IMR-90 (cell line): ENCODE data around the gene NEAT1. TPM values are rescaled to one million over a fixed set of nuclear protein-coding genes. Genes with fewer than 3 reads are reported as not detected.

ENCODE experiments used
- ATAC-seq: fragments of 200-7000 bp; cut with Tn5 transposase; 2 replicates; pipeline ENCODE4 v1.9.1; 2020; ENCODE audit warnings: low read depth, mild to moderate bottlenecking, moderate library complexity
- BruUV-seq: library from RNA; stranded (reverse); fragments of 400-500 nt; replicated peaks from 2 replicates; lab custom pipeline; 2021; lab: Mats Ljungman, UMichigan
- CTCF ChIA-PET: fragments of 300-600 bp; formaldehyde crosslinking; extraction: SDS; loops from one replicate; lab custom pipeline; 2021; ENCODE audit warnings: antibody characterized with exemption; lab: Yijun Ruan, JAX
- POLR2A ChIA-PET: fragments of 300-600 bp; sonication (Branson Sonifier 250); formaldehyde crosslinking; loops from one replicate; lab custom pipeline; 2022; ENCODE audit warnings: antibody characterized with exemption; ENCODE audit not compliant: unreplicated experiment; lab: Charles Lee
- DNase-seq: peaks from one replicate; pipeline ENCODE4 v3.0.0; 2013
- H2AFZ ChIP-seq: replicated peaks from 2 replicates; pipeline ENCODE3; 2013; ENCODE audit warnings: low read length, mild to moderate bottlenecking; ENCODE audit not compliant: poor library complexity
- H2AK5ac ChIP-seq: 2 replicates; pipeline ENCODE4 v1.6.1; 2013; ENCODE audit warnings: low read depth, low read length, inconsistent platforms
- H2AK9ac ChIP-seq: replicated peaks from 2 replicates; pipeline ENCODE3; 2013; ENCODE audit warnings: mild to moderate bottlenecking, low read depth, low read length, moderate library complexity; ENCODE audit not compliant: poor library complexity
- H2BK120ac ChIP-seq: 2 replicates; pipeline ENCODE4 v1.6.1; 2013; ENCODE audit warnings: low read depth, low read length, inconsistent platforms
- H2BK15ac ChIP-seq: 3 replicates; pipeline ENCODE4 v1.6.1; 2013; ENCODE audit warnings: low read depth, low read length, inconsistent platforms
- H2BK20ac ChIP-seq: 2 replicates; pipeline ENCODE4 v1.6.1; 2013; ENCODE audit warnings: low read depth, mild to moderate bottlenecking, inconsistent platforms, low read length, moderate library complexity
- H2BK5ac ChIP-seq: 2 replicates; pipeline ENCODE4 v1.6.1; 2013; ENCODE audit warnings: mild to moderate bottlenecking, low read depth, low read length, inconsistent platforms; ENCODE audit not compliant: poor library complexity, severe bottlenecking
- H3K14ac ChIP-seq: replicated peaks from 2 replicates; pipeline ENCODE4 v1.6.1; 2013; ENCODE audit warnings: low read depth, low read length, inconsistent platforms
- H3K18ac ChIP-seq: 2 replicates; pipeline ENCODE4 v1.6.1; 2013; ENCODE audit warnings: low read depth, low read length, control low read depth
- H3K23ac ChIP-seq: 2 replicates; pipeline ENCODE4 v1.6.1; 2013; ENCODE audit warnings: low read depth, low read length, inconsistent platforms
- H3K27ac ChIP-seq: 2 replicates; pipeline ENCODE4 v1.5.1; 2013; ENCODE audit warnings: mild to moderate bottlenecking, control low read depth, low read length; ENCODE audit not compliant: insufficient read depth
- H3K27me3 ChIP-seq: 2 replicates; pipeline ENCODE4 v1.6.1; 2013; ENCODE audit warnings: low read length; ENCODE audit not compliant: control insufficient read depth, insufficient read depth
- H3K36me3 ChIP-seq: 2 replicates; pipeline ENCODE4 v1.6.1; 2013; ENCODE audit warnings: low read length, mixed read lengths; ENCODE audit not compliant: control insufficient read depth, insufficient read depth
- H3K4ac ChIP-seq: 2 replicates; pipeline ENCODE4 v1.6.1; 2013; ENCODE audit warnings: low read depth, low read length, inconsistent platforms
- H3K4me1 ChIP-seq: 2 replicates; pipeline ENCODE4 v1.6.1; 2013; ENCODE audit warnings: low read length, mixed read lengths; ENCODE audit not compliant: control insufficient read depth, insufficient read depth
- H3K4me2 ChIP-seq: 2 replicates; pipeline ENCODE4 v1.6.1; 2013; ENCODE audit warnings: low read depth, mild to moderate bottlenecking, control low read depth, low read length, moderate library complexity
- H3K4me3 ChIP-seq: 2 replicates; pipeline ENCODE4 v1.5.1; 2013; ENCODE audit warnings: low read depth, mild to moderate bottlenecking, control low read depth, low read length, moderate library complexity; ENCODE audit not compliant: insufficient read depth
- H3K56ac ChIP-seq: 2 replicates; pipeline ENCODE4 v1.6.1; 2013; ENCODE audit warnings: low read length, inconsistent platforms; ENCODE audit not compliant: insufficient read depth; ENCODE audit errors: extremely low read depth
- H3K79me1 ChIP-seq, 2 experiments: 2 replicates each; pipeline ENCODE4 v1.6.1; 2013; ENCODE audit warnings: low read length in 2 of 2, inconsistent platforms in 1 of 2, low read depth in 1 of 2
- H3K9ac ChIP-seq: 2 replicates; pipeline ENCODE4 v1.6.1; 2013; ENCODE audit warnings: low read depth, low read length, control low read depth
- H3K9me1 ChIP-seq: 2 replicates; pipeline ENCODE4 v1.6.1; 2013; ENCODE audit warnings: low read length, inconsistent platforms; ENCODE audit not compliant: insufficient read depth
- H3K9me3 ChIP-seq: 2 replicates; pipeline ENCODE4 v1.6.1; 2013; ENCODE audit warnings: low read length; ENCODE audit not compliant: control insufficient read depth, insufficient read depth
- H4K20me1 ChIP-seq: 2 replicates; pipeline ENCODE4 v1.6.1; 2013; ENCODE audit warnings: low read length, inconsistent platforms; ENCODE audit not compliant: insufficient read depth
- H4K5ac ChIP-seq: 2 replicates; pipeline ENCODE4 v1.6.1; 2013; ENCODE audit warnings: mild to moderate bottlenecking, low read depth, low read length, control low read depth
- H4K8ac ChIP-seq, 2 experiments: 2 replicates each; pipeline ENCODE4 v1.6.1; 2013; ENCODE audit warnings: low read depth in 2 of 2, low read length in 2 of 2, control low read depth in 1 of 2, inconsistent platforms in 1 of 2
- H4K91ac ChIP-seq: 2 replicates; pipeline ENCODE4 v1.6.1; 2013; ENCODE audit warnings: low read depth, low read length, inconsistent platforms; ENCODE audit not compliant: insufficient read depth
- CEBPB ChIP-seq: IDR thresholded peaks from 2 replicates; pipeline ENCODE4 v1.6.1; 2012; ENCODE audit warnings: low read depth, low read length, improper control_type of control experiment
- CHD1 ChIP-seq: IDR thresholded peaks from 2 replicates; pipeline ENCODE4 v1.6.1; 2012; ENCODE audit warnings: low read depth, low read length, improper control_type of control experiment
- FOS ChIP-seq: fragments of 150-350 bp; IDR thresholded peaks from 2 replicates; pipeline ENCODE4 v1.6.1; 2016; ENCODE audit warnings: low read depth, low read length
- MAFK ChIP-seq: IDR thresholded peaks from 2 replicates; pipeline ENCODE4 v1.6.1; 2012; ENCODE audit warnings: low read depth, low read length, improper control_type of control experiment
- MXI1 ChIP-seq: IDR thresholded peaks from 2 replicates; pipeline ENCODE4 v1.6.1; 2012; ENCODE audit warnings: low read depth, mild to moderate bottlenecking, low read length, moderate library complexity, borderline replicate concordance
- NFE2L2 ChIP-seq: fragments of 150-350 bp; IDR thresholded peaks from 2 replicates; pipeline ENCODE4 v1.6.1; 2016; ENCODE audit warnings: low read depth, mild to moderate bottlenecking, low read length
- RAD21 ChIP-seq: IDR thresholded peaks from 2 replicates; pipeline ENCODE4 v1.6.1; 2012; ENCODE audit warnings: low read length, improper control_type of control experiment
- RCOR1 ChIP-seq: IDR thresholded peaks from 2 replicates; pipeline ENCODE4 v1.6.1; 2012; ENCODE audit warnings: mild to moderate bottlenecking, low read length, improper control_type of control experiment; ENCODE audit not compliant: insufficient replicate concordance
- SMC3 ChIP-seq: fragments of 150-350 bp; IDR thresholded peaks from 2 replicates; pipeline ENCODE4 v1.6.1; 2016; ENCODE audit warnings: low read depth, mild to moderate bottlenecking, antibody characterized with exemption, low read length, moderate library complexity
- WGBS, 2 experiments: methylation state at CpG; one replicate each; pipeline versions ENCODE4 v1.1.5 to v1.1.7; 2013; ENCODE audit warnings: missing lambda C conversion rate in 2 of 2; ENCODE audit not compliant: insufficient read length in 1 of 2; ENCODE audit errors: extremely low coverage in 2 of 2; 5-methylcytosine and 5-hydroxymethylcytosine counted together
- dilution Hi-C: fragments of 300-500 bp; cut with HindIII; formaldehyde crosslinking; loops from one replicate; pipeline ENCODE4 v1.14.3; 2018; ENCODE audit warnings: low sequenced_read_pairs; ENCODE audit not compliant: unreplicated experiment
- in situ Hi-C: fragments of 300-500 bp; cut with MboI; formaldehyde crosslinking; loops from 3 replicates; pipeline ENCODE4 v1.14.3; 2019; ENCODE audit warnings: low sequenced_read_pairs, inconsistent platforms, mixed read lengths
- intact Hi-C: fragments of 100-400 bp; cut with micrococcal nuclease; formaldehyde crosslinking; loops from 2 replicates; pipeline ENCODE4 v1.10.0; 2022
- polyA plus RNA-seq, 3 experiments: library from polyadenylated mRNA; depleted of rRNA; stranded (reverse); fragments of >200 nt; gene quantifications; 2 replicates each; pipeline ENCODE4 v1.2.3, GENCODE V29; 2012; ENCODE audit warnings: low replicate concordance in 1 of 3
- total RNA-seq: library from RNA; depleted of rRNA; stranded (reverse); fragments of >200 nt; gene quantifications from 2 replicates; pipeline ENCODE4 v1.2.3, GENCODE V29; 2012
- TF ChIP-seq, protein P1 (sequence below): fragments of 150-350 bp; IDR thresholded peaks from 2 replicates; pipeline ENCODE4 v1.6.1; 2016; ENCODE audit warnings: low read depth, mild to moderate bottlenecking, low read length, moderate library complexity, borderline replicate concordance
- TF ChIP-seq, protein P2 (sequence below): conservative IDR thresholded peaks from 2 replicates; pipeline ENCODE4 v1.5.1; 2012; ENCODE audit warnings: mild to moderate bottlenecking, low read depth, low read length, improper control_type of control experiment

The NEAT1 gene
- total and polyA plus RNA-seq, 2 of the 4 experiments (the other 2 are of a cell fraction), result 30.1 to 114 TPM

DNA sequence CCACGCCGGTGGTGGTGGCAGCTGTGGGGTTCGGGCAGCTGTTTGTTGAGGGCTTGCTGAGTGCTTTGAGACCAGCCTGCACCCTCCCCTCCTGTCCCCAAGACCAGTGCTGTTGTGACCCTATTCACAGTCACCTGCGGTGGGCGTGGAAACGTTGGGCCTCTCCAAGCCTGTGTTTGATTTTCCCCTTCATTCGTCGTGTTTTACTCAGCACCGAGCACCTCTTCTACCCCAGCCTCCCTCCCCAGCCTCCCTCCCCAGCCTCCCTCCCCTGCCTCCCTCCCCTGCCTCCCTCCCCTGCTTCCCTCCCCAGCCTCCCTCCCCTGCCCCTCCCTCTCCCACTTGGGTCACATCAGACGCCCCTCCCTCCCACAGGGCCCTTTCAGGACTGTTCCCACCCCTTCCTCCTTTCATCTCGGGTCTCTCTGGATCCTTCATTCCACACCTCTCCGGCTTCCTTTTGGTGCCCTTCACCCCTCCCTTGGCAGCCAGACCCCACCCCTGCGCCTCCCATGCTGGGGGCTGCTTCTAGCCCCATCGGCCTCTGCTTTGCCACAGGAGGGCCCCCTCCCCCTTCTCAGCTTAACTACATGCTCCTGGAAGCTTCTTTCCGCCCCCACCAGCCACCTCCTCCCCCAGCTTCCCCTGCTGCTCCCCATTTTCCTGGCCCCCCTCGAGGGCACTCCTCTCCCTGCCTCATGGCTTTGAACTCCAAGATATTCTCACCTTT is 21.4 kb upstream of the NEAT1 start:
- intact Hi-C loops, result no loop called here
- Histone ChIP-seq H3K14ac (no peak overlapping the region), H2BK20ac (no peak overlapping the region), H4K5ac (no peak overlapping the region), H3K9ac (no peak overlapping the region), H3K23ac (no peak overlapping the region), H3K36me3 (peaks cover 62% of the 10 kb centered on the region), H3K9me3 (no peaks in the 10 kb centered on the region), H4K8ac (no peak overlapping the region), H4K91ac (no peak overlapping the region), H2BK15ac (no peak overlapping the region), H4K20me1 (peaks cover 7% of the 10 kb centered on the region), H3K27me3 (no peaks in the 10 kb centered on the region), H3K56ac (no peak overlapping the region), H3K4me1 (0 out of 2 replicates have a peak, but pooled peaks cover 1% of the 10 kb centered on the region), H3K18ac (no peak overlapping the region), H2BK120ac (no peak overlapping the region), H3K4ac (no peak overlapping the region), H3K4me3 (no peak overlapping the region), H3K27ac (no peak overlapping the region), H3K79me1 (peaks cover 9 to 35% of the 10 kb centered on the region in 2 experiments), H2AFZ (no peak overlapping the region), H3K4me2 (no peak overlapping the region), H2AK9ac (no peak overlapping the region), H2BK5ac (no peak overlapping the region), H3K9me1 (peaks cover 4% of the 10 kb centered on the region), H2AK5ac (no peak overlapping the region)
- no TSS peak for BruUV-seq
- TF ChIP-seq, protein P1, sequence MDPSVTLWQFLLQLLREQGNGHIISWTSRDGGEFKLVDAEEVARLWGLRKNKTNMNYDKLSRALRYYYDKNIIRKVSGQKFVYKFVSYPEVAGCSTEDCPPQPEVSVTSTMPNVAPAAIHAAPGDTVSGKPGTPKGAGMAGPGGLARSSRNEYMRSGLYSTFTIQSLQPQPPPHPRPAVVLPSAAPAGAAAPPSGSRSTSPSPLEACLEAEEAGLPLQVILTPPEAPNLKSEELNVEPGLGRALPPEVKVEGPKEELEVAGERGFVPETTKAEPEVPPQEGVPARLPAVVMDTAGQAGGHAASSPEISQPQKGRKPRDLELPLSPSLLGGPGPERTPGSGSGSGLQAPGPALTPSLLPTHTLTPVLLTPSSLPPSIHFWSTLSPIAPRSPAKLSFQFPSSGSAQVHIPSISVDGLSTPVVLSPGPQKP, result no peak
- TF ChIP-seq NFE2L2 (no peak), RCOR1 (no peak), MXI1 (no peak), RAD21 (no peak), FOS (no peak), MAFK (no peak), CEBPB (no peak), SMC3 (no peak), CHD1 (no peak)
- TF ChIP-seq, protein P2, sequence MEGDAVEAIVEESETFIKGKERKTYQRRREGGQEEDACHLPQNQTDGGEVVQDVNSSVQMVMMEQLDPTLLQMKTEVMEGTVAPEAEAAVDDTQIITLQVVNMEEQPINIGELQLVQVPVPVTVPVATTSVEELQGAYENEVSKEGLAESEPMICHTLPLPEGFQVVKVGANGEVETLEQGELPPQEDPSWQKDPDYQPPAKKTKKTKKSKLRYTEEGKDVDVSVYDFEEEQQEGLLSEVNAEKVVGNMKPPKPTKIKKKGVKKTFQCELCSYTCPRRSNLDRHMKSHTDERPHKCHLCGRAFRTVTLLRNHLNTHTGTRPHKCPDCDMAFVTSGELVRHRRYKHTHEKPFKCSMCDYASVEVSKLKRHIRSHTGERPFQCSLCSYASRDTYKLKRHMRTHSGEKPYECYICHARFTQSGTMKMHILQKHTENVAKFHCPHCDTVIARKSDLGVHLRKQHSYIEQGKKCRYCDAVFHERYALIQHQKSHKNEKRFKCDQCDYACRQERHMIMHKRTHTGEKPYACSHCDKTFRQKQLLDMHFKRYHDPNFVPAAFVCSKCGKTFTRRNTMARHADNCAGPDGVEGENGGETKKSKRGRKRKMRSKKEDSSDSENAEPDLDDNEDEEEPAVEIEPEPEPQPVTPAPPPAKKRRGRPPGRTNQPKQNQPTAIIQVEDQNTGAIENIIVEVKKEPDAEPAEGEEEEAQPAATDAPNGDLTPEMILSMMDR, result no peak
- ATAC-seq, result no peak
- dilution Hi-C loops, result no loop called here
- in situ Hi-C loops, result no loop called here
- DNase-seq, result no peak
- 50% methylated on average over 3 of the region's 16 CpGs; no CpG with 5 or more reads in 1 of the 2 experiments for WGBS, 2 experiments
- ChIA-PET CTCF (no interaction called here), POLR2A (interaction anchor here (0.5 kb wide), 1 partner anchor 191 kb away, joined by 6 read pairs; no protein-coding TSS in a partner anchor)
